Skeletal muscle satellite cell (primary cell): Measurements from ENCODE around the gene PSMD12.
A peak's percentile ranks its signal among the peaks of the same experiment; 100 is the strongest.
"Not testable (repeated sequence)": the region's sequence is repeated elsewhere in the genome, so short reads cannot be mapped to it uniquely, and the experiment has no call there.

Experiments used
- H3K27me3 ChIP-seq: 2 replicates; pipeline ENCODE4 v1.7.0; 2013; ENCODE audit warnings: low read length; ENCODE audit not compliant: control insufficient read depth, insufficient read depth
- H3K36me3 ChIP-seq: 2 replicates; pipeline ENCODE4 v1.7.0; 2013; ENCODE audit warnings: mild to moderate bottlenecking, control low read depth, low read length; ENCODE audit not compliant: insufficient read depth
- H3K4me1 ChIP-seq: 2 replicates; pipeline ENCODE4 v1.7.0; 2013; ENCODE audit warnings: low read length; ENCODE audit not compliant: control insufficient read depth, insufficient read depth
- H3K4me2 ChIP-seq: 2 replicates; pipeline ENCODE4 v1.7.0; 2013; ENCODE audit warnings: mild to moderate bottlenecking, low read length
- H3K4me3 ChIP-seq: 2 replicates; pipeline ENCODE4 v1.7.0; 2013; ENCODE audit warnings: low read length
- H3K9ac ChIP-seq: 2 replicates; pipeline ENCODE4 v1.7.0; 2013; ENCODE audit warnings: mild to moderate bottlenecking, low read depth, low read length, moderate library complexity
- H3K9me3 ChIP-seq: replicated peaks from 2 replicates; pipeline ENCODE4 v1.7.0; 2013; ENCODE audit warnings: mild to moderate bottlenecking, control low read depth, low read length

The PSMD12 gene

DNA sequence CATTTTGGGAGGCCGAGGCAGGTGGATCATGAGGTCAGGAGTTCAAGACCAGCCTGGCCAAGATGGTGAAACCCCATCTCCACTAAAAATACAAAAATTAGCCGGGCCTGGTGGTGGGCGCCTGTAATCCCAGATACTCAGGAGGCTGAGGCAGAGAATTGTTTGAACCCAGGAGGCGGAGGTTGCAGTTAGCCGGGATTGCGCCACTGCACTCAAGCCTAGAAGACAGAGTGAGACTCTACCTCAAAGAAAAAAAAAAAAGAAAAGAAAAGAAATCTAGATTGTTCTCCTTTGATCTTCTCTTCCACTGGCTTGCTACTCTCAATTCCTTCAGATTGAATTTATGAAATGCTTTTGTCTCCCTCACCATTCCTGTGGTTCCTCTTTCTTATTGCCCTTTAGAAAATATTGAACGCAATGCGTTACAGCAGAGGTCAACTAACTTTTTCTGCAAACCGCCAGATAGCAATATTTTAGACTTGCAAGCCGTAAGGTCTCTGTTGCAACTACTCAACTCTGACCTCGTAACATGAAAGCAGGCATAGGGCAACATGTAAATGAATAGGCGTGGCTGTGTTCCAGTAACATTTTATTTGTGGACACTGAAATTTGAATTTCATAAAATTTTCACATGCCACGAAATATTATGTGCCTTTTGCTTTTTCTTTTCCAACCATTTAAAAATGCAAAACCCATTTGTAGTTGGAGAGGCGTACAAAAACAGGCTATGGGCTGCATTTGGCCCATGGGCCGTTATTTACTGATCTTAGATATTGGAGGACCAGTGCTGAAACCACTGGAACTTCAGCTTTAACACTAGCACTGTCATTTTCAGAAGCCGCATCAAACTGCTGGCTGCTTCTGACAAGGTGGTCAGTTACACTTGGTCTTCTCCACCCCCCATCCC lies 35.5 kb upstream of the PSMD12 start:
- H3K9me3 ChIP-seq: no peaks in the 10 kb centered on the region
- H3K27me3 ChIP-seq: no peaks in the 10 kb centered on the region
- peaks cover 9% of the 10 kb centered on the region for H3K4me1 ChIP-seq
- no peak overlapping the region for H3K9ac ChIP-seq
- no peak overlapping the region for H3K4me3 ChIP-seq
- H3K4me2 ChIP-seq: no peak overlapping the region
- H3K36me3 ChIP-seq: no peaks in the 10 kb centered on the region

GRCh38 chr17:67401106-67401505 lies 34.7 kb upstream of the PSMD12 start:
- Histone ChIP-seq H3K4me3 (no peak overlapping the region), H3K4me2 (no peak overlapping the region), H3K4me1 (peaks cover 9% of the 10 kb centered on the region), H3K9me3 (no peaks in the 10 kb centered on the region), H3K27me3 (no peaks in the 10 kb centered on the region), H3K9ac (no peak overlapping the region), H3K36me3 (no peaks in the 10 kb centered on the region)

DNA sequence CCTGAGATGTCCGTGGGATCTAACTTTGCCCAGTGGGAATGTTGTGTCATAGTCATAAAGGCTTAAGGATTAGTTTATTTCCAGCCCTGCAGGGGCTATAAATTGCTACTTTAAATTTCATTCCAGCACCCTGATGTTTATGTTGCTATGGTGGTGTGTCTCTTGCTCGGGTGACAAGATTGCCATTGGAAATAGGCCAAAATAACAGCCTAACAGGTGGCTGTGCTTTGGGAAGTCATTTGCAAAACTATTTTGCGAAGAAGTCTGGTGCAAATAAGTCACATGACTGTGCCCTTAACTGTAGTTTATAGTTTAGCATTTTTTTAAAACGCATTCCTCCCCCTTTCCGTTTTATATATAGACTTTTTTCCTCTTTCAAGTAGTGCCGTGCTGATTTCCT lies 33.8 kb upstream of the PSMD12 start:
- H3K4me3 ChIP-seq: no peak overlapping the region
- H3K36me3 ChIP-seq: no peaks in the 10 kb centered on the region
- no peak overlapping the region for H3K4me2 ChIP-seq
- H3K9ac ChIP-seq: no peak overlapping the region
- no peaks in the 10 kb centered on the region for H3K9me3 ChIP-seq
- H3K4me1 ChIP-seq: peaks cover 17% of the 10 kb centered on the region
- no peaks in the 10 kb centered on the region for H3K27me3 ChIP-seq

- H3K27me3 ChIP-seq: no peaks in the 10 kb centered on the region
- no peak overlapping the region for H3K4me2 ChIP-seq
- no peak overlapping the region for H3K9ac ChIP-seq
- H3K4me3 ChIP-seq: no peak overlapping the region
- H3K9me3 ChIP-seq: no peaks in the 10 kb centered on the region
- no peaks in the 10 kb centered on the region for H3K36me3 ChIP-seq
- H3K4me1 ChIP-seq: peaks cover 19% of the 10 kb centered on the region
Observed at GRCh38 chr17:67399676-67400075, 33.3 kb upstream of the PSMD12 start.

DNA sequence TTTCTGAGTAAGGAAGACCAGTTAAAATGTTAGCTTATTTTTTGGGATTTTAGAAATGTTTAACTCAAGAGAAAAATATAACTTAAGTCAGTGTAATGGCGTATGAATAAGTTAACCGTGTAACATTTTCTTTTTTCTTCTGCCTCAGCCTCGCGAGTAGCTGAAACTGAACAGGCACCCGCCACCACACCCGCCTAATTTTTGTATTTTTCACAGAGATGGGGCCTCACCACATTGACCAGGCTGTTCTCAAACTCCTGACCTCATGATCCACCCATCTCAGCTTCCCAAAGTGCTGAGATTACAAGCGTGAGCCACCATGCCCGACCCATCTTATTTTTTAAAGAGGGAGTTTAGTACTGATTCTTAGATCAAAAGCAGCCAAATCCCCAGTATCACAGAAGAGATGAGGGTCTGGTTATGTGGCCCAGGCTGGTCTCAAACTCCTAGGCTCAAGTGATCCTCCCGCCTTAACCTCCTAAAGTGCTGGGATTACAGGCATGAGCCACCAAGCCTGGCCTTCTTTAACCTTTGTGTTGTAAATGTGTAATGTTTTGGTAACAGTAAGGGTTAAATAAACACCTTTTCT lies 27.5 kb upstream of the PSMD12 start:
- H3K9me3 ChIP-seq: no peaks in the 10 kb centered on the region
- no peak overlapping the region for H3K4me3 ChIP-seq
- no peak overlapping the region for H3K4me2 ChIP-seq
- peaks cover 29% of the 10 kb centered on the region for H3K4me1 ChIP-seq
- no peaks in the 10 kb centered on the region for H3K36me3 ChIP-seq
- H3K27me3 ChIP-seq: no peaks in the 10 kb centered on the region
- H3K9ac ChIP-seq: no peak overlapping the region

DNA sequence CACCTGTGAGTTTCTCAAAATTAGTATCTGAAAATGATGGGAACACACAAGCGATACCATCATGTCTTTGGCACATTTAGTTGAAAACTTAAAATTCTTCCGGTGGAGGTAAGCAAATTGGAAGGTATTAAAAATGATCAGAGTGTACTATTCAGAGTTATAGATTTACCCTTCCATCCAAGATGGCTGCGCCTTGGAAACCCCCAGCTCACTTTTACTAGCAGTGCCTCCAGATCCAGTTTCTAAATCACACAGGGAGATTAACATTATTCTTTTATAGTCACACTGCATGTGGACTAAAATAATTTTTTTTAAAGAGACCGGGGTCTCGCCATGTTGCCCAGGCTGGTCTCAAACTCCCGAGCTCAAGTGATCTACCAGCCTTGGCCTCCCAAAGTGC lies 25.7 kb upstream of the PSMD12 start:
- Histone ChIP-seq H3K4me2 (no peak overlapping the region), H3K9me3 (no peaks in the 10 kb centered on the region), H3K4me1 (peaks cover 29% of the 10 kb centered on the region), H3K9ac (no peak overlapping the region), H3K27me3 (no peaks in the 10 kb centered on the region), H3K4me3 (no peak overlapping the region), H3K36me3 (no peaks in the 10 kb centered on the region)

DNA sequence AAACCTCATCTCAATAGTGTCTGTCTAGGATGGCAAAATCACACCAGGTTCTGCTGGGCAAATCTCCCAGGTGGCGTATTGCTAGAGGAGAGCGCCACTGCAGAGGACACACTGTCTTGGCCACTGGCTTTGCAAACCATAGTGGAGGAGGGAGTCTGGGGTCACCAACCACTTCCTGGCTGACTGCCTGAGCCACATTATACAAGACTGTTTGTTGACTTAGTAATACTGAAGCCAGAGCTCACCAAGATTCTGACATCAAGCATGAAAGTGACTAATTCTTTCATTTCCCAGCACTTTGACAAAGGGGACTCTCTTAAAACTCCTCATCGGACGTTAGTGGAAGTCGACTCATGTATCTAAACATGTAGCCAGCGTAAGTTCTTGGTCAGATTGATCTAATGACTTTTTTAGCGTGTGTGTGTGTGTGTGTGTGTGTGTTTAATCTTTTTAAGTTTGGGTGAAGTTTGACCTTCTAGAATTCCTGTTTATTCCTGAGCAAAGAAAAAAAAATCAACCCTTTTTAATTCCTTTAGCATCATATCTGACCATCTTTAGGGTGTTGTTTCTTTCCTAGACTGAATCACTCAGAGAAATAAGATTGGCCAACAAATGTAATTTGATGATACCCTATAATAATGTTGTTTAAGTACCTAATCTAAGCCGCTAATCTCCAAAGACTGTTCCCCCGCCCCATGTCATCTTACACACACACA lies 24.4 kb upstream of the PSMD12 start:
- peaks cover 26% of the 10 kb centered on the region for H3K4me1 ChIP-seq
- H3K4me3 ChIP-seq: peak overlapping the region; percentile 42
- no peaks in the 10 kb centered on the region for H3K36me3 ChIP-seq
- peak overlapping the region; percentile 67 for H3K4me2 ChIP-seq
- H3K9ac ChIP-seq: peak overlapping the region; percentile 76
- no peaks in the 10 kb centered on the region for H3K27me3 ChIP-seq
- no peaks in the 10 kb centered on the region for H3K9me3 ChIP-seq

GRCh38 chr17:67390006-67390645 lies 23.7 kb upstream of the PSMD12 start:
- Histone ChIP-seq H3K4me3 (no peak overlapping the region), H3K36me3 (no peaks in the 10 kb centered on the region), H3K27me3 (no peaks in the 10 kb centered on the region), H3K4me1 (peaks cover 20% of the 10 kb centered on the region), H3K4me2 (peak overlapping the region; percentile 67), H3K9ac (peak overlapping the region; percentile 65), H3K9me3 (no peaks in the 10 kb centered on the region)

GRCh38 chr17:67388986-67389385 lies 22.6 kb upstream of the PSMD12 start:
- Histone ChIP-seq H3K9ac (no peak overlapping the region), H3K36me3 (no peaks in the 10 kb centered on the region), H3K4me1 (peaks cover 19% of the 10 kb centered on the region), H3K4me3 (no peak overlapping the region), H3K9me3 (no peaks in the 10 kb centered on the region), H3K4me2 (no peak overlapping the region), H3K27me3 (no peaks in the 10 kb centered on the region)

DNA sequence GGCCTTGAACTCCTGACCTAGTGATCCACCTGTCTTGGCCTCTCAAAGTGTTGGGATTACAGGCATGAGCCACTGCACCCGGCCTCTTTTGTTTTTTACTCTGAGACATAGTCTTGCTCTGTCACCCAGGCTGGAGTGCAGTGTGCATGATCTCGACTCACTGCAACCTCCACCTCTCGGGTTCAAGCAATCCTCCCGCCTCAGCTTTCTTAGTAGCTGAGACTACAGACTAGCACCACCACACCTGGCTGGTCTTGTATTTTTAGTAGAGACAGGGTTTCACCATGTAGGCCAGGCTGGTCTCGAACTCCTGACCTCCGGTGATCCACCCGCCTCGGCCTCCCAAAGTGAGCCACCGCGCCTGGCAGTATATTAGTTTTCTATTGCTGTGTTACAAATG lies 22.2 kb upstream of the PSMD12 start:
- H3K4me3 ChIP-seq, H3K4me2 ChIP-seq, H3K9ac ChIP-seq, H3K36me3 ChIP-seq, H3K9me3 ChIP-seq, H3K27me3 ChIP-seq: not testable (repeated sequence)
- H3K4me1 ChIP-seq: peaks cover 19% of the 10 kb centered on the region

- no peaks in the 10 kb centered on the region for H3K36me3 ChIP-seq
- no peaks in the 10 kb centered on the region for H3K9me3 ChIP-seq
- peaks cover 19% of the 10 kb centered on the region for H3K4me1 ChIP-seq
Observed at GRCh38 chr17:67386965-67387551, 20.7 kb upstream of the PSMD12 start.

More at GRCh38 chr17:67386965-67387551, 20.7 kb upstream of the PSMD12 start:
- Histone ChIP-seq H3K4me3 (no peak overlapping the region), H3K9ac (no peak overlapping the region), H3K27me3 (no peaks in the 10 kb centered on the region), H3K4me2 (no peak overlapping the region)
